Stimulated activated CD4-positive, alpha-beta T cell treated with anti-CD3 and anti-CD28 coated beads, Interleukin-15, amount 100 ng/mL, for 48 hours (primary cell): ENCODE measurements around the gene IL15RA.
"Not testable (repeated sequence)": the region's sequence is repeated elsewhere in the genome, so short reads cannot be mapped to it uniquely, and the experiment has no call there.

ENCODE experiments used
- DNase-seq, 2 donors: peaks; one replicate each; pipeline ENCODE4 v3.0.0-alpha.2; 2020; ENCODE audit warnings: low read depth in 2 of 2

The IL15RA gene

GRCh38 chr10:5927306-5927705 lies 50.0 kb downstream of the IL15RA start:
- DNase-seq, result no peak

- no peak for DNase-seq
Measured at GRCh38 chr10:5924889-5925288, 52.5 kb downstream of the IL15RA start.

GRCh38 chr10:5921746-5922145 lies 55.6 kb downstream of the IL15RA start:
- DNase-seq, result no peak

GRCh38 chr10:5919568-5919967 lies 57.8 kb downstream of the IL15RA start:
- DNase-seq, result no peak

GRCh38 chr10:5918763-5919162 lies 58.6 kb downstream of the IL15RA start:
- no peak for DNase-seq

- DNase-seq, result no peak
Measured at GRCh38 chr10:5917305-5917704, 60.0 kb downstream of the IL15RA start.

- no peak for DNase-seq
Measured at GRCh38 chr10:5915451-5915850, 61.9 kb downstream of the IL15RA start.

GRCh38 chr10:5913736-5914135 lies 63.6 kb downstream of the IL15RA start:
- DNase-seq, result no peak

- DNase-seq, result no peak
Measured at GRCh38 chr10:5911670-5912069, 65.7 kb downstream of the IL15RA start.

GRCh38 chr10:5910323-5911100 lies 66.8 kb downstream of the IL15RA start:
- no peak for DNase-seq

- not testable (repeated sequence) for DNase-seq
Measured at GRCh38 chr10:5908676-5909075, 68.7 kb downstream of the IL15RA start.

GRCh38 chr10:5906651-5907050 lies 70.7 kb downstream of the IL15RA start:
- no peak for DNase-seq

GRCh38 chr10:5905854-5906507 lies 71.4 kb downstream of the IL15RA start:
- no peak for DNase-seq

GRCh38 chr10:5904227-5904626 lies 73.1 kb downstream of the IL15RA start:
- DNase-seq, result no peak

- DNase-seq, result no peak
Measured at GRCh38 chr10:5903563-5903962, 73.8 kb downstream of the IL15RA start.

- no peak for DNase-seq
Measured at GRCh38 chr10:5902511-5903274, 74.7 kb downstream of the IL15RA start.
